Endothelial cell of umbilical vein (primary cell): Measurements from ENCODE around the gene INPP5J.

Experiments used
- EZH2 ChIP-seq: IDR thresholded peaks from 2 replicates; pipeline ENCODE4 v1.6.1; 2012; ENCODE audit warnings: borderline replicate concordance, low read depth, mild to moderate bottlenecking, moderate library complexity, low read length, inconsistent platforms; ENCODE audit not compliant: severe bottlenecking
- FOS ChIP-seq: IDR thresholded peaks from 2 replicates; pipeline ENCODE4 v1.6.1; 2011; ENCODE audit warnings: mild to moderate bottlenecking, low read length, moderate library complexity, borderline replicate concordance; ENCODE audit not compliant: insufficient read depth
- GATA2 ChIP-seq: IDR thresholded peaks from 2 replicates; pipeline ENCODE4 v1.7.0; 2011; ENCODE audit warnings: low read depth, mild to moderate bottlenecking, moderate library complexity, mixed read lengths, low read length; ENCODE audit not compliant: insufficient read length, insufficient read depth
- JUN ChIP-seq: IDR thresholded peaks from 2 replicates; pipeline ENCODE4 v1.6.1; 2011; ENCODE audit warnings: borderline replicate concordance, low read depth; ENCODE audit not compliant: insufficient read length, insufficient read depth
- MYC ChIP-seq: IDR thresholded peaks from one replicate; pipeline ENCODE4 v1.6.1; 2011; ENCODE audit warnings: mild to moderate bottlenecking, low read depth, low read length
- POLR2A ChIP-seq: IDR thresholded peaks from 2 replicates; pipeline ENCODE4 v1.6.1; 2012; ENCODE audit warnings: low read depth, mild to moderate bottlenecking, control low read depth, low read length
- POLR2AphosphoS5 ChIP-seq: IDR thresholded peaks from 2 replicates; pipeline ENCODE4 v1.6.1; 2012; ENCODE audit warnings: low read depth, mild to moderate bottlenecking, control low read depth, low read length, moderate library complexity; ENCODE audit not compliant: insufficient read depth
- TF ChIP-seq, protein P1 (sequence below), 2 donors: IDR thresholded peaks; 1 replicate in 1 of 2; 2 replicates in 1 of 2; pipeline ENCODE4 v1.5.1; 2011; ENCODE audit warnings: low read length in 2 of 2, mild to moderate bottlenecking in 2 of 2, moderate library complexity in 2 of 2, control low read depth in 1 of 2, inconsistent platforms in 1 of 2, low read depth in 1 of 2; ENCODE audit not compliant: insufficient read depth in 1 of 2; ENCODE audit errors: extremely low read depth in 1 of 2
- TF ChIP-seq, protein P2 (sequence below): IDR thresholded peaks from 2 replicates; pipeline ENCODE4 v1.6.1; 2011; ENCODE audit not compliant: insufficient read depth, insufficient read length

DNA sequence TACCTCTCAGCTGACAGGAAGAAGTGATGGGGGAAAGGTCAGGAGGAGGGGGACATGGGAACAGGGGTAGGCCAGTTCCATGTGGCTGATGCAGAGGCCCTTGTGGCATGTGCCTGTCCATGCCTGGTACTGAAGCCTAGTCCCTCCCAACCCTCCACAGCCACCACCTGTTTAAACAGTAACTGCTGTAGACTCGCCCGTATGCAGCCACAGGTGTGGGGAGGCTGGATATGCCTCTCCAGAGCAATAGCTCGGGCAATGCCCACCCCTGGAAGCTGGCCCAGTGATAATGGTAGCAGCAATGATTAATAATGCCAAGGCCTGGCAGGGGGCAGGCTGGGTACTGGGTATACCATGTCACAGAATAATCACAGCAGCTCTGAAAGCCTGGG lies 39.4 kb upstream of the INPP5J start:
- TF ChIP-seq, protein P1, sequence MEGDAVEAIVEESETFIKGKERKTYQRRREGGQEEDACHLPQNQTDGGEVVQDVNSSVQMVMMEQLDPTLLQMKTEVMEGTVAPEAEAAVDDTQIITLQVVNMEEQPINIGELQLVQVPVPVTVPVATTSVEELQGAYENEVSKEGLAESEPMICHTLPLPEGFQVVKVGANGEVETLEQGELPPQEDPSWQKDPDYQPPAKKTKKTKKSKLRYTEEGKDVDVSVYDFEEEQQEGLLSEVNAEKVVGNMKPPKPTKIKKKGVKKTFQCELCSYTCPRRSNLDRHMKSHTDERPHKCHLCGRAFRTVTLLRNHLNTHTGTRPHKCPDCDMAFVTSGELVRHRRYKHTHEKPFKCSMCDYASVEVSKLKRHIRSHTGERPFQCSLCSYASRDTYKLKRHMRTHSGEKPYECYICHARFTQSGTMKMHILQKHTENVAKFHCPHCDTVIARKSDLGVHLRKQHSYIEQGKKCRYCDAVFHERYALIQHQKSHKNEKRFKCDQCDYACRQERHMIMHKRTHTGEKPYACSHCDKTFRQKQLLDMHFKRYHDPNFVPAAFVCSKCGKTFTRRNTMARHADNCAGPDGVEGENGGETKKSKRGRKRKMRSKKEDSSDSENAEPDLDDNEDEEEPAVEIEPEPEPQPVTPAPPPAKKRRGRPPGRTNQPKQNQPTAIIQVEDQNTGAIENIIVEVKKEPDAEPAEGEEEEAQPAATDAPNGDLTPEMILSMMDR (IDR thresholded peaks at IDR 0.05; ENCODE audit: extremely low read depth in 1 of 2, insufficient read depth in 1 of 2, low read depth in 1 of 2, low read length in 2 of 2) = no peak
- no peak for TF ChIP-seq POLR2A
- TF ChIP-seq POLR2AphosphoS5 = no peak
- no peak for TF ChIP-seq EZH2
- TF ChIP-seq MYC = no peak
- TF ChIP-seq, protein P2, sequence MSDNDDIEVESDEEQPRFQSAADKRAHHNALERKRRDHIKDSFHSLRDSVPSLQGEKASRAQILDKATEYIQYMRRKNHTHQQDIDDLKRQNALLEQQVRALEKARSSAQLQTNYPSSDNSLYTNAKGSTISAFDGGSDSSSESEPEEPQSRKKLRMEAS = no peak
- no peak for TF ChIP-seq JUN
- TF ChIP-seq GATA2 = no peak
- no peak for TF ChIP-seq FOS
